Colonic mucosa (tissue), 4 donors: ENCODE measurements around the gene B3GALT6. TPM values are rescaled to one million over a fixed set of nuclear protein-coding genes. Genes with fewer than 3 reads are reported as not detected.

Experiments
- DNase-seq: peaks from one replicate; pipeline ENCODE4 v3.0.0-alpha.2; 2020
- H3K27ac ChIP-seq: fragments of 200-600 bp; one replicate; pipeline ENCODE4 v1.8.0; 2021
- H3K27me3 ChIP-seq: fragments of 200-600 bp; one replicate; pipeline ENCODE4 v1.8.0; 2021
- H3K36me3 ChIP-seq: fragments of 200-600 bp; one replicate; pipeline ENCODE4 v1.8.0; 2021
- H3K4me1 ChIP-seq: fragments of 200-600 bp; one replicate; pipeline ENCODE4 v1.8.0; 2021; ENCODE audit warnings: mild to moderate bottlenecking
- H3K4me3 ChIP-seq: fragments of 200-600 bp; one replicate; pipeline ENCODE4 v1.8.0; 2021
- H3K9ac ChIP-seq, 2 donors: one replicate each; pipeline ENCODE4 v1.7.0; 2013; ENCODE audit warnings: control low read depth in 2 of 2, low read depth in 2 of 2, low read length in 2 of 2
- H3K9me3 ChIP-seq: fragments of 200-600 bp; one replicate; pipeline ENCODE4 v1.8.0; 2021
- intact Hi-C: fragments of 100-400 bp; cut with DNase I; formaldehyde crosslinking; loops from one replicate; pipeline ENCODE4 v1.14.1; 2022
- total RNA-seq, 2 donors: library from RNA; stranded (reverse); fragmentation: NEBNext Ultra II Directional in 1 of 2; extraction: Animal tissue kit (Norgen Biotek cat#: 25700) in 1 of 2; gene quantifications; one replicate each; pipeline ENCODE4 v1.2.1, GENCODE V29; 2021
- TF ChIP-seq, protein P1 (sequence below): fragments of 200-600 bp; IDR thresholded peaks from one replicate; pipeline ENCODE4 v1.8.0; 2022; ENCODE audit warnings: antibody characterized with exemption, mild to moderate bottlenecking
- donor health status: healthy.
- donor health status: DM: no; HTN: no; CAD: no.
- donor health status: DM: no; HTN: no; CAD: no.

Gene B3GALT6
- total RNA-seq, 2 donors from 2014 or later, result 8.0 to 12.0 TPM

DNA sequence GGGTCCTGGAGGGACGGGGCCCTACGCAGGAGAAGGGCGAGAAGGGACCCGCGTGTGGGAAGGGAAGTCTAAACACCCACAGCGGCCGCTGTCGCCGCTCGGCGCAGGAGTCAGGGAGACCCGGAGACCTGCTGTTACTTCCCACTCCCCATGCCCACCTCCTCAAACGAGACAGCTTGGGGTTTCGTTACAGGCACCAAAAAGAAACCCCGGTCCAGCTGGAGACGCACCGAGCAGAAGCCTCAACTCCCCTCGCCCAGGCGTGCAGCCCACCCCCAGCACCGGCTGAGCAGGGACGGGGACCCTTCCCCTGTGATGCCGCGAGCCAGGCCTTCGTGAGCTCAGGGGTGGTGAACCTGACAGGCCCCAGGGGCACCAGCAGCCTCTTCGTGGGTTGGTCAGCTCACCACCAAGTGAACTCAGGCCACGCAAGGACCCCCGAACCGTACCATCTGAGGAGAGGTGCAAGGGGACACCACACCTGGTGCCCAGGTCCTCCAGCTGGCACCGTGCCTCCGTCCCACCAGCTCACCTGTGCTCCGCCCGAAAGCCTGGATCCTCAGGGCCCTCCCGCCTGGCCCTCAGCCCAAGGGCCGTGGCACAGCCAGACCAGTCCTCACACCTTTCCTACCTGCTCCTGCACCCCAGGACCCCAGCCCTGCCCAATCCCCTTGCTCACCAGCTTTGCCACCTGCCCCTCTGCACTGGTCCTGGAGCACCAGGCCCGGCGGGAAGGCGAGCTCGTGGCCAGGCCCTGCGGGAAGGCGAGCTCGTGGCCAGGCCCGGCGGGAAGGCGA lies 5.3 kb upstream of the B3GALT6 start:
- TF ChIP-seq, protein P1, sequence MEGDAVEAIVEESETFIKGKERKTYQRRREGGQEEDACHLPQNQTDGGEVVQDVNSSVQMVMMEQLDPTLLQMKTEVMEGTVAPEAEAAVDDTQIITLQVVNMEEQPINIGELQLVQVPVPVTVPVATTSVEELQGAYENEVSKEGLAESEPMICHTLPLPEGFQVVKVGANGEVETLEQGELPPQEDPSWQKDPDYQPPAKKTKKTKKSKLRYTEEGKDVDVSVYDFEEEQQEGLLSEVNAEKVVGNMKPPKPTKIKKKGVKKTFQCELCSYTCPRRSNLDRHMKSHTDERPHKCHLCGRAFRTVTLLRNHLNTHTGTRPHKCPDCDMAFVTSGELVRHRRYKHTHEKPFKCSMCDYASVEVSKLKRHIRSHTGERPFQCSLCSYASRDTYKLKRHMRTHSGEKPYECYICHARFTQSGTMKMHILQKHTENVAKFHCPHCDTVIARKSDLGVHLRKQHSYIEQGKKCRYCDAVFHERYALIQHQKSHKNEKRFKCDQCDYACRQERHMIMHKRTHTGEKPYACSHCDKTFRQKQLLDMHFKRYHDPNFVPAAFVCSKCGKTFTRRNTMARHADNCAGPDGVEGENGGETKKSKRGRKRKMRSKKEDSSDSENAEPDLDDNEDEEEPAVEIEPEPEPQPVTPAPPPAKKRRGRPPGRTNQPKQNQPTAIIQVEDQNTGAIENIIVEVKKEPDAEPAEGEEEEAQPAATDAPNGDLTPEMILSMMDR, result no peak
- Histone ChIP-seq H3K36me3 (peaks cover 12% of the 10 kb centered on the region), H3K4me1 (peaks cover 20% of the 10 kb centered on the region), H3K4me3 (no peak overlapping the region), H3K9me3 (no peaks in the 10 kb centered on the region), H3K27ac (no peak overlapping the region), H3K27me3 (no peaks in the 10 kb centered on the region), H3K9ac (no peak overlapping the region)
- no peak for DNase-seq
- intact Hi-C loops, result loop anchor here (10.0 kb wide), 1 partner anchor 52 kb away; the partner anchor contains the start of gene TTLL10

DNA sequence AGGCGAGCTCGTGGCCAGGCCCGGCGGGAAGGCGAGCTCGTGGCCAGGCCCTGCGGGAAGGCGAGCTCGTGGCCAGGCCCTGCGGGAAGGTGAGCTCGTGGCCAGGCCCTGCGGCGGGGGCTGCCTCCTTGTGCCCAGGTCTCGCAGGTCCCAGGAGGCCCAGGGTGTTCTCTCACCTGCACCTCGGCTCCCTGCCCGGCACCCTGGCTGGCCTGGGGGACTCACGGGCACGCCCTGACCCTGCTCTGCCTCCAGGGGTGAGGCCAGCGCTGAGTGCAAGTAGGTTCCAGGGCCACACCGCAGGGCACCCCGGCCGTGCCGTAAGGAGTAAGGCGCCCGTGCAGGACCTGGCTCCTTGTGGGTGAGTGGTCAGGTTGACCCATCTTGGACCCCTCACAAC lies 4.7 kb upstream of the B3GALT6 start:
- H3K9ac ChIP-seq, result no peak overlapping the region
- H3K9me3 ChIP-seq, result no peaks in the 10 kb centered on the region
- H3K36me3 ChIP-seq, result peaks cover 10% of the 10 kb centered on the region
- peaks cover 15% of the 10 kb centered on the region for H3K4me1 ChIP-seq
- TF ChIP-seq, protein P1, result no peak
- DNase-seq, result no peak
- H3K27me3 ChIP-seq, result no peaks in the 10 kb centered on the region
- H3K4me3 ChIP-seq, result no peak overlapping the region
- H3K27ac ChIP-seq, result no peak overlapping the region
- intact Hi-C loops, result loop anchor here (10.0 kb wide), 1 partner anchor 53 kb away; the partner anchor contains the start of gene TTLL10

DNA sequence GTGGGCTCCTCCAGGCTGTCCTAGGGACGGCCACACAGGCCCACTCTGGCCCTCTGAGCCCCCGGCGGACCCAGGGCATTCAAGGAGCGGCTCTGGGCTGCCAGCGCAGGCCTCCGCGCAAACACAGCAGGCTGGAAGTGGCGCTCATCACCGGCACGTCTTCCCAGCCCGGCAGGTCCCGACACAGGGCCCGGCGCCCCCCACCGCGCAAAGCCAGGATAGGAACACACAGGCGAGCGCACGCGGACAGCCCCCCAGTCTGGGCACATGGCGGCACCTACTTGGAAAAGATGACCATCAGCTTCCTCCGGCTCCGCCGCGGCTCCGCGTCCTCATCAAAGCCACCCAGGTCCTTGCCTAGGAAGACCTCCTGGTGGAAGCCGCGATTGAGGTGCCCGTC lies 3.9 kb upstream of the B3GALT6 start:
- TF ChIP-seq, protein P1, result no peak
- intact Hi-C loops, result loop anchor here (10.0 kb wide), 1 partner anchor 53 kb away; the partner anchor contains the start of gene TTLL10
- H3K4me1 ChIP-seq, result peaks cover 14% of the 10 kb centered on the region
- peaks cover 10% of the 10 kb centered on the region for H3K36me3 ChIP-seq
- no peak overlapping the region for H3K27ac ChIP-seq
- no peak overlapping the region for H3K4me3 ChIP-seq
- H3K9ac ChIP-seq, result no peak overlapping the region
- no peaks in the 10 kb centered on the region for H3K27me3 ChIP-seq
- DNase-seq, result no peak
- no peaks in the 10 kb centered on the region for H3K9me3 ChIP-seq

DNA sequence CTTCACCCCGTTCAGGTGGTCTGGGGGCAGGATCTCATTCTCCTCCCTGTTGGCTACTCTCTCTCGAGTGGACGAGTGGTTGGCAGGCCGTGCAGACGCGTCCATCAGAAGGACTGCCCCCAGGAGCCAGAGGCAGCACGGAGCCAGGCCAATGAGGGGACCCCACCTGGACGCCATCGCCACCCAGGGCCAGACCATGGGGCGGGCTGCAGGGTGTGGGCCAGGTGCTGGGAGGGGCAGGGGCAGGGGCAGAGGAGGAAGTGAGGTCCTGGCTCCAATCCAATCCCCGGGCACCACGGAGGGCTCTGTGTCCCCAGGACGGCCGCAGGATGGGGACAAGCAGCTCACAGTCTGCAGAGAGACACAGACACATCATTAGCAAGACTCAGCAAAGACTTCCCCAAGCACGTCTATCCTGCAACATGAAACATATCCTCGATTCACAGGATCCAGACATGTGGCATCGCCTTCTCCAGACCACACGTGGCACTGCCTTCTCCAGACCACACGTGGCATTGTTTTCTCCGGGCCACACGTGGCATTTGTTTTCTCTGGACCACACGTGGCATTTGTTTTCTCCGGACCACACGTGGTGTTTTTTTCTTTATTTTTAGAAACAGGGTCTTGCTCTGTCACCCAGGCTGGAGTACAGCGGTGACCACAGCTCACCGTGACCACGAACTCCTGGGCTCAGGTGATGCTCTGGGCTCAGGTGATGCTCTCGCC lies 3.3 kb upstream of the B3GALT6 start:
- Histone ChIP-seq H3K36me3 (peaks cover 10% of the 10 kb centered on the region), H3K4me1 (peaks cover 14% of the 10 kb centered on the region), H3K4me3 (no peak overlapping the region), H3K27ac (no peak overlapping the region), H3K27me3 (no peaks in the 10 kb centered on the region), H3K9ac (no peak overlapping the region), H3K9me3 (no peaks in the 10 kb centered on the region)
- intact Hi-C loops, result loop anchor here (10.0 kb wide), 1 partner anchor 54 kb away; the partner anchor contains the start of gene TTLL10
- no peak for DNase-seq
- TF ChIP-seq, protein P1, result no peak

DNA sequence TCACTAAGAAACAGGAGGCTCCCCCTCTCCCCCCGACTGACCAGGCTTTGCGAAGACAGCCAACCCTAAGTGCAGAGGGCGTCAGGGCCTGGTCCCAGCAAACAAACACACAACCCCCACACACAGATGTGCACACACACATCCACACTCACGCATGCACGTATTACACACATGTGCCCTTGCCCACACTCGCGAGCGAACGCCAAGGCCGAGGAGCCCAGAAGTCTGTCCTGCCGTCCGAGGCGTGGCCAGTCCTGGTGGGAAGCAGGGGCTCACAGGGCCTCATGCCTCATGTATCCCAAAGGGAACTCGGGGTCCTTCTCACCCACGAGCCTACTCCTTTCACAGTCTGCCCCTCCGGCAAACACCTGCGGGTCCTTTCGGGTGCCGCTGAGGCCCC lies 2.3 kb upstream of the B3GALT6 start:
- Histone ChIP-seq H3K4me1 (peaks cover 14% of the 10 kb centered on the region), H3K36me3 (peaks cover 10% of the 10 kb centered on the region), H3K9ac (no peak overlapping the region), H3K27me3 (no peaks in the 10 kb centered on the region), H3K4me3 (no peak overlapping the region), H3K9me3 (no peaks in the 10 kb centered on the region), H3K27ac (no peak overlapping the region)
- intact Hi-C loops, result loop anchor here (10.0 kb wide), 1 partner anchor 55 kb away; the partner anchor contains the start of gene TTLL10
- no peak for DNase-seq
- TF ChIP-seq, protein P1, result no peak
